Neural cell (in vitro differentiated cells): ENCODE data around the gene RASGRP2. TPM values are rescaled to one million over a fixed set of nuclear protein-coding genes. Genes with fewer than 3 reads are reported as not detected.

Source experiments
- H2AFZ ChIP-seq: fragments of 200-600, 300-800 bp; sonication (generic), shearing (Covaris generic); 2 replicates; pipeline ENCODE4 v1.6.0; 2014; ENCODE audit warnings: low read depth, mild to moderate bottlenecking, antibody characterized with exemption, low read length, moderate library complexity
- H3F3A ChIP-seq: fragments of 200-600 bp; shearing (Covaris generic); 2 replicates; pipeline ENCODE4 v1.6.1; 2016; ENCODE audit warnings: mild to moderate bottlenecking, moderate library complexity, mixed read lengths, antibody characterized with exemption, low read length; ENCODE audit not compliant: insufficient read depth, poor library complexity, severe bottlenecking
- H3K27ac ChIP-seq: fragments of 200-600, 300-800 bp; sonication (generic), shearing (Covaris generic); 2 replicates; pipeline ENCODE4 v1.5.1; 2014; ENCODE audit warnings: mild to moderate bottlenecking, low read length, moderate library complexity
- H3K27me3 ChIP-seq: fragments of 300-800, 200-600 bp; sonication (generic), shearing (Covaris generic); 2 replicates; pipeline ENCODE4 v1.6.0; 2014; ENCODE audit warnings: mild to moderate bottlenecking, low read depth, low read length, moderate library complexity; ENCODE audit not compliant: insufficient read depth
- H3K36me3 ChIP-seq: fragments of 300-800, 200-600 bp; sonication (generic), shearing (Covaris generic); 2 replicates; pipeline ENCODE4 v1.5.1; 2014; ENCODE audit warnings: mild to moderate bottlenecking, antibody characterized with exemption, low read length, moderate library complexity; ENCODE audit not compliant: insufficient read depth
- H3K4me2 ChIP-seq: fragments of 300-800, 200-600 bp; sonication (generic), shearing (Covaris generic); 2 replicates; pipeline ENCODE4 v1.6.0; 2014; ENCODE audit warnings: mild to moderate bottlenecking, low read length
- H3K4me3 ChIP-seq: fragments of 300-800, 200-600 bp; sonication (generic), shearing (Covaris generic); 2 replicates; pipeline ENCODE4 v1.5.1; 2014; ENCODE audit warnings: mild to moderate bottlenecking, low read length, moderate library complexity
- H3K79me2 ChIP-seq: fragments of 200-600 bp; shearing (Covaris generic); replicated peaks from 2 replicates; pipeline ENCODE4 v1.6.0; 2014; ENCODE audit warnings: mild to moderate bottlenecking, low read length, moderate library complexity; ENCODE audit not compliant: insufficient read depth
- H3K9ac ChIP-seq: fragments of 300-800, 200-600 bp; sonication (generic), shearing (Covaris generic); 2 replicates; pipeline ENCODE4 v1.6.1; 2016; ENCODE audit warnings: mild to moderate bottlenecking, low read length, mixed read lengths
- H3K9me2 ChIP-seq: fragments of 200-600 bp; shearing (Covaris generic); 2 replicates; pipeline ENCODE4 v1.6.1; 2016; ENCODE audit warnings: mild to moderate bottlenecking, low read length, mixed read lengths; ENCODE audit not compliant: insufficient read depth
- H3K9me3 ChIP-seq: fragments of 200-600, 300-800 bp; sonication (generic), shearing (Covaris generic); 2 replicates; pipeline ENCODE4 v1.6.1; 2016; ENCODE audit warnings: mild to moderate bottlenecking, mixed run types, low read length, moderate library complexity, mixed read lengths
- H4K20me1 ChIP-seq: fragments of 200-600 bp; shearing (Covaris generic); 2 replicates; pipeline ENCODE4 v1.6.1; 2016; ENCODE audit warnings: mild to moderate bottlenecking, mixed run types; ENCODE audit not compliant: insufficient read depth
- EP300 ChIP-seq: fragments of 450-650 bp; conservative IDR thresholded peaks from 2 replicates; pipeline ENCODE4 v1.6.1; 2014; ENCODE audit warnings: antibody characterized with exemption, mild to moderate bottlenecking, moderate library complexity; ENCODE audit not compliant: poor library complexity, severe bottlenecking
- EZH2 ChIP-seq: fragments of 200-600, 300-800 bp; shearing (Covaris generic), sonication (generic); IDR thresholded peaks from 2 replicates; pipeline ENCODE4 v1.6.1; 2014; ENCODE audit warnings: antibody characterized with exemption, low read length, borderline replicate concordance, mild to moderate bottlenecking; ENCODE audit not compliant: insufficient read depth, poor library complexity, severe bottlenecking
- MXI1 ChIP-seq: fragments of 450-650 bp; conservative IDR thresholded peaks from 2 replicates; pipeline ENCODE4 v1.6.1; 2014; ENCODE audit warnings: antibody characterized with exemption, mild to moderate bottlenecking; ENCODE audit not compliant: poor library complexity, severe bottlenecking
- POLR2AphosphoS5 ChIP-seq: IDR thresholded peaks from 2 replicates; pipeline ENCODE4 v1.6.1; 2012
- RAD21 ChIP-seq: fragments of 450-650 bp; conservative IDR thresholded peaks from 2 replicates; pipeline ENCODE4 v1.6.1; 2014; ENCODE audit warnings: antibody characterized with exemption, mild to moderate bottlenecking, moderate library complexity
- SMC3 ChIP-seq: fragments of 450-650 bp; conservative IDR thresholded peaks from 2 replicates; pipeline ENCODE4 v1.6.1; 2014; ENCODE audit warnings: antibody characterized with exemption, mild to moderate bottlenecking, moderate library complexity; ENCODE audit not compliant: poor library complexity
- TAF1 ChIP-seq: IDR thresholded peaks from 2 replicates; pipeline ENCODE4 v1.6.1; 2012; ENCODE audit warnings: low read depth
- polyA plus RNA-seq: library from polyadenylated mRNA; depleted of rRNA; stranded (reverse); fragments of >200 nt; gene quantifications from 2 replicates; pipeline ENCODE4 v1.2.3, GENCODE V29; 2014
- TF ChIP-seq, protein P1 (sequence below): fragments of 450-650 bp; IDR thresholded peaks from 2 replicates; pipeline ENCODE4 v1.5.1; 2014; ENCODE audit warnings: antibody characterized with exemption, mild to moderate bottlenecking, moderate library complexity; ENCODE audit not compliant: poor library complexity, severe bottlenecking
- TF ChIP-seq, protein P2 (sequence below): IDR thresholded peaks from 2 replicates; pipeline ENCODE4 v1.6.1; 2012; ENCODE audit warnings: borderline replicate concordance

RASGRP2 gene
- polyA plus RNA-seq, 1 donor from 2014 or later: 4.5 TPM

DNA sequence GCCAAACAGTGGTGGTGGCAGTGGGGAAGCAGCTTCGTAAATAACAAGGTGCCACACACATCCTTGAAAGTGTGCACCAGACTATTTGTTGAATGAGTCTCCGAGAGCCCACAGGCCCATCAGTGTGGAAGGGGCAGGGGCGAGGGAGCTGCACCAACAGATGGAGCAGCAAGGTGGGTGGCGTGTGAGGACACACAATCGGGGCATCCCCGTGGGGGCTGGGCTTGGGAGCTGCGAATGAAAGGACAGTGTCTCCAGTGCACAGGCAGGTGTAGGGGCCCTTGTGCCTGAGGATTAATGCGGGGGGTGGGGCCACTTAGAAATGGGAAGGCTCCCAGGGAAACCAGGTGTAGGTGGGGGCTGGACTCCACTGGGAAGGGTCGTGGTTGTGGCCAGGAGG is 23.8 kb downstream of the RASGRP2 start:
- no peaks in the 10 kb centered on the region for H3K27me3 ChIP-seq
- H3K9ac ChIP-seq: peak overlapping the region; percentile 97
- H3K79me2 ChIP-seq: peaks cover 59% of the 10 kb centered on the region
- no peaks in the 10 kb centered on the region for H3F3A ChIP-seq
- H3K4me3 ChIP-seq: peak overlapping the region; percentile 91
- H4K20me1 ChIP-seq: peaks cover 19% of the 10 kb centered on the region
- H3K27ac ChIP-seq: no peak overlapping the region
- peak overlapping the region; percentile 91 for H3K4me2 ChIP-seq
- H2AFZ ChIP-seq: no peak overlapping the region
- H3K9me3 ChIP-seq: no peaks in the 10 kb centered on the region
- no peak for TF ChIP-seq MXI1
- no peak for TF ChIP-seq SMC3
- TF ChIP-seq EP300: no peak
- TF ChIP-seq, protein P1, sequence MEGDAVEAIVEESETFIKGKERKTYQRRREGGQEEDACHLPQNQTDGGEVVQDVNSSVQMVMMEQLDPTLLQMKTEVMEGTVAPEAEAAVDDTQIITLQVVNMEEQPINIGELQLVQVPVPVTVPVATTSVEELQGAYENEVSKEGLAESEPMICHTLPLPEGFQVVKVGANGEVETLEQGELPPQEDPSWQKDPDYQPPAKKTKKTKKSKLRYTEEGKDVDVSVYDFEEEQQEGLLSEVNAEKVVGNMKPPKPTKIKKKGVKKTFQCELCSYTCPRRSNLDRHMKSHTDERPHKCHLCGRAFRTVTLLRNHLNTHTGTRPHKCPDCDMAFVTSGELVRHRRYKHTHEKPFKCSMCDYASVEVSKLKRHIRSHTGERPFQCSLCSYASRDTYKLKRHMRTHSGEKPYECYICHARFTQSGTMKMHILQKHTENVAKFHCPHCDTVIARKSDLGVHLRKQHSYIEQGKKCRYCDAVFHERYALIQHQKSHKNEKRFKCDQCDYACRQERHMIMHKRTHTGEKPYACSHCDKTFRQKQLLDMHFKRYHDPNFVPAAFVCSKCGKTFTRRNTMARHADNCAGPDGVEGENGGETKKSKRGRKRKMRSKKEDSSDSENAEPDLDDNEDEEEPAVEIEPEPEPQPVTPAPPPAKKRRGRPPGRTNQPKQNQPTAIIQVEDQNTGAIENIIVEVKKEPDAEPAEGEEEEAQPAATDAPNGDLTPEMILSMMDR: no peak
- TF ChIP-seq, protein P2, sequence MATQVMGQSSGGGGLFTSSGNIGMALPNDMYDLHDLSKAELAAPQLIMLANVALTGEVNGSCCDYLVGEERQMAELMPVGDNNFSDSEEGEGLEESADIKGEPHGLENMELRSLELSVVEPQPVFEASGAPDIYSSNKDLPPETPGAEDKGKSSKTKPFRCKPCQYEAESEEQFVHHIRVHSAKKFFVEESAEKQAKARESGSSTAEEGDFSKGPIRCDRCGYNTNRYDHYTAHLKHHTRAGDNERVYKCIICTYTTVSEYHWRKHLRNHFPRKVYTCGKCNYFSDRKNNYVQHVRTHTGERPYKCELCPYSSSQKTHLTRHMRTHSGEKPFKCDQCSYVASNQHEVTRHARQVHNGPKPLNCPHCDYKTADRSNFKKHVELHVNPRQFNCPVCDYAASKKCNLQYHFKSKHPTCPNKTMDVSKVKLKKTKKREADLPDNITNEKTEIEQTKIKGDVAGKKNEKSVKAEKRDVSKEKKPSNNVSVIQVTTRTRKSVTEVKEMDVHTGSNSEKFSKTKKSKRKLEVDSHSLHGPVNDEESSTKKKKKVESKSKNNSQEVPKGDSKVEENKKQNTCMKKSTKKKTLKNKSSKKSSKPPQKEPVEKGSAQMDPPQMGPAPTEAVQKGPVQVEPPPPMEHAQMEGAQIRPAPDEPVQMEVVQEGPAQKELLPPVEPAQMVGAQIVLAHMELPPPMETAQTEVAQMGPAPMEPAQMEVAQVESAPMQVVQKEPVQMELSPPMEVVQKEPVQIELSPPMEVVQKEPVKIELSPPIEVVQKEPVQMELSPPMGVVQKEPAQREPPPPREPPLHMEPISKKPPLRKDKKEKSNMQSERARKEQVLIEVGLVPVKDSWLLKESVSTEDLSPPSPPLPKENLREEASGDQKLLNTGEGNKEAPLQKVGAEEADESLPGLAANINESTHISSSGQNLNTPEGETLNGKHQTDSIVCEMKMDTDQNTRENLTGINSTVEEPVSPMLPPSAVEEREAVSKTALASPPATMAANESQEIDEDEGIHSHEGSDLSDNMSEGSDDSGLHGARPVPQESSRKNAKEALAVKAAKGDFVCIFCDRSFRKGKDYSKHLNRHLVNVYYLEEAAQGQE: no peak
- no peak for TF ChIP-seq POLR2AphosphoS5
- no peak for TF ChIP-seq EZH2
- TF ChIP-seq TAF1: no peak
- TF ChIP-seq RAD21: no peak
- H3K9me2 ChIP-seq: no peaks in the 10 kb centered on the region
- no peaks in the 10 kb centered on the region for H3K36me3 ChIP-seq

DNA sequence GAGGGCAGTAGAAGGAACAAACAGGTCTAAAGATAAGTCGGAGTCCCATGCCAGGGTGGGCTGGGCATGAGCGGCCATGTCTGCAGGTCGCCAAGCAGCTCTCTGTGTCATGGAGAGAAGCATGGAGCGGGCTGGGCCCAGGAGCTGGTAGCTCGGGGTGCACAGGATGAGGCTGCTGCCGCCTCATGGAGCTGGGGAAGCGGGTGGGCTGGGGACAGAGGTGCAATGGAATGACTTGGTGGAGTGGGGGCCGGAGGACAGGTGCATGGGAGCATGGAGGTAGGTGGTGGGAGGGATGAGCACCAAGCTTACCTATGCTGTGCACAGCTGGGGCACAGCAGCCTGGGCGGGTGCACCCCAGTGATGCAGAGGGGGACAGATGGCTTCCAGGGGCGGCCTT is 24.5 kb downstream of the RASGRP2 start:
- TF ChIP-seq, protein P1: no peak
- no peaks in the 10 kb centered on the region for H3K36me3 ChIP-seq
- peak overlapping the region; percentile 91 for H3K4me3 ChIP-seq
- H3K27me3 ChIP-seq: no peaks in the 10 kb centered on the region
- H3K79me2 ChIP-seq: peaks cover 59% of the 10 kb centered on the region
- H3K9me2 ChIP-seq: no peaks in the 10 kb centered on the region
- H3K9ac ChIP-seq: no peak overlapping the region
- H4K20me1 ChIP-seq: peaks cover 23% of the 10 kb centered on the region
- no peak overlapping the region for H3K27ac ChIP-seq
- H3F3A ChIP-seq: no peaks in the 10 kb centered on the region
- no peaks in the 10 kb centered on the region for H3K9me3 ChIP-seq
- H3K4me2 ChIP-seq: no peak overlapping the region
- no peak overlapping the region for H2AFZ ChIP-seq
